Smooth muscle cell (in vitro differentiated cells): ENCODE measurements around the gene MAPK9. TPM values are rescaled to one million over a fixed set of nuclear protein-coding genes. Genes with fewer than 3 reads are reported as not detected.

Experiments
- DNase-seq: peaks from one replicate; lab custom pipeline; 2025; ENCODE audit not compliant: unreplicated experiment; lab: John Stamatoyannopoulos, UW
- H2AFZ ChIP-seq: fragments of 200-600 bp; sonication (generic); 2 replicates; pipeline ENCODE4 v1.6.0; 2016; ENCODE audit warnings: antibody characterized with exemption, low read depth, mild to moderate bottlenecking
- H3F3A ChIP-seq: fragments of 200-600 bp; sonication (generic); 2 replicates; pipeline ENCODE4 v1.6.0; 2017; ENCODE audit warnings: antibody characterized with exemption, low read depth
- H3K27ac ChIP-seq: fragments of 200-600 bp; sonication (generic); 2 replicates; pipeline ENCODE4 v1.5.1; 2016; ENCODE audit warnings: low read depth, mild to moderate bottlenecking
- H3K27me3 ChIP-seq: fragments of 200-600 bp; sonication (generic); 2 replicates; pipeline ENCODE4 v1.6.1; 2016; ENCODE audit warnings: low read depth, mild to moderate bottlenecking
- H3K36me3 ChIP-seq: fragments of 200-600 bp; sonication (generic); 2 replicates; pipeline ENCODE4 v1.5.1; 2016; ENCODE audit warnings: low read depth
- H3K4me1 ChIP-seq: fragments of 200-600 bp; sonication (generic); 2 replicates; pipeline ENCODE4 v1.5.1; 2016; ENCODE audit warnings: low read depth
- H3K4me2 ChIP-seq: fragments of 200-600 bp; sonication (generic); 2 replicates; pipeline ENCODE4 v1.6.0; 2016; ENCODE audit warnings: mild to moderate bottlenecking
- H3K4me3 ChIP-seq: fragments of 200-600 bp; sonication (generic); 2 replicates; pipeline ENCODE4 v1.5.1; 2016; ENCODE audit warnings: mild to moderate bottlenecking
- H3K79me2 ChIP-seq: fragments of 200-600 bp; sonication (generic); 2 replicates; pipeline ENCODE4 v1.6.0; 2016; ENCODE audit warnings: low read depth, mild to moderate bottlenecking
- H3K9ac ChIP-seq: fragments of 200-600 bp; sonication (generic); 2 replicates; pipeline ENCODE4 v1.6.0; 2016; ENCODE audit warnings: low read depth
- H3K9me3 ChIP-seq: fragments of 200-600 bp; sonication (generic); replicated peaks from 2 replicates; pipeline ENCODE4 v1.5.1; 2016; ENCODE audit warnings: low read depth
- H4K20me1 ChIP-seq: fragments of 200-600 bp; sonication (generic); 2 replicates; pipeline ENCODE4 v1.6.0; 2016; ENCODE audit warnings: low read depth
- WGBS: methylation state at CpG from one replicate; pipeline ENCODE4 v1.1.7; 2016; ENCODE audit warnings: low lambda C conversion rate; 5-methylcytosine and 5-hydroxymethylcytosine counted together
- polyA plus RNA-seq: library from polyadenylated mRNA; unstranded; fragments of >200 nt; fragmentation: Nextera tagmentation; extraction: Ambion mirVana; gene quantifications from 2 replicates; pipeline ENCODE4 v1.2.1, GENCODE V29; 2016
- total RNA-seq: library from RNA; depleted of rRNA; stranded (reverse); fragments of >200 nt; gene quantifications from 2 replicates; pipeline ENCODE4 v1.2.3, GENCODE V29; 2014
- TF ChIP-seq, protein P1 (sequence below): fragments of 200-600 bp; sonication (generic); IDR thresholded peaks from 2 replicates; pipeline ENCODE4 v1.5.1; 2017; ENCODE audit warnings: borderline replicate concordance, mild to moderate bottlenecking, antibody characterized with exemption; ENCODE audit not compliant: insufficient read depth, poor library complexity, severe bottlenecking

MAPK9 gene
- total and polyA plus RNA-seq, 2 experiments from 2014 or later, result 34.8 to 40.9 TPM

- H3K4me2 ChIP-seq, result no peak overlapping the region
- TF ChIP-seq, protein P1, sequence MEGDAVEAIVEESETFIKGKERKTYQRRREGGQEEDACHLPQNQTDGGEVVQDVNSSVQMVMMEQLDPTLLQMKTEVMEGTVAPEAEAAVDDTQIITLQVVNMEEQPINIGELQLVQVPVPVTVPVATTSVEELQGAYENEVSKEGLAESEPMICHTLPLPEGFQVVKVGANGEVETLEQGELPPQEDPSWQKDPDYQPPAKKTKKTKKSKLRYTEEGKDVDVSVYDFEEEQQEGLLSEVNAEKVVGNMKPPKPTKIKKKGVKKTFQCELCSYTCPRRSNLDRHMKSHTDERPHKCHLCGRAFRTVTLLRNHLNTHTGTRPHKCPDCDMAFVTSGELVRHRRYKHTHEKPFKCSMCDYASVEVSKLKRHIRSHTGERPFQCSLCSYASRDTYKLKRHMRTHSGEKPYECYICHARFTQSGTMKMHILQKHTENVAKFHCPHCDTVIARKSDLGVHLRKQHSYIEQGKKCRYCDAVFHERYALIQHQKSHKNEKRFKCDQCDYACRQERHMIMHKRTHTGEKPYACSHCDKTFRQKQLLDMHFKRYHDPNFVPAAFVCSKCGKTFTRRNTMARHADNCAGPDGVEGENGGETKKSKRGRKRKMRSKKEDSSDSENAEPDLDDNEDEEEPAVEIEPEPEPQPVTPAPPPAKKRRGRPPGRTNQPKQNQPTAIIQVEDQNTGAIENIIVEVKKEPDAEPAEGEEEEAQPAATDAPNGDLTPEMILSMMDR, result no peak
- H3K79me2 ChIP-seq, result no peaks in the 10 kb centered on the region
- no peaks in the 10 kb centered on the region for H3F3A ChIP-seq
- WGBS, result 82% methylated on average over 2 of the region's 2 CpGs
- H3K4me1 ChIP-seq, result no peaks in the 10 kb centered on the region
- DNase-seq, result no peak
- H3K27me3 ChIP-seq, result no peaks in the 10 kb centered on the region
- no peaks in the 10 kb centered on the region for H4K20me1 ChIP-seq
- no peak overlapping the region for H3K4me3 ChIP-seq
- no peaks in the 10 kb centered on the region for H3K36me3 ChIP-seq
- no peak overlapping the region for H3K27ac ChIP-seq
- H3K9ac ChIP-seq, result no peak overlapping the region
- H2AFZ ChIP-seq, result no peak overlapping the region
- no peaks in the 10 kb centered on the region for H3K9me3 ChIP-seq
These were observed 104.1 kb downstream of the MAPK9 start for GRCh38 chr5:180187767-180188166.

Other genes with a start within 250 kb of the MAPK9 start
- 32.4 and 43.8 TPM in 2 replicates for gene RNF130, start 220.3 kb downstream of the MAPK9 start, total RNA-seq
- 32.1 and 37.5 TPM in 2 replicates for gene RNF130, start 220.3 kb downstream of the MAPK9 start, polyA plus RNA-seq
- gene RASGEF1C, start 82.9 kb downstream of the MAPK9 start, total RNA-seq, result 0.81 TPM in 1 of 2 replicates, not detected in the other
- 0.14 and 0.25 TPM in 2 replicates for gene RASGEF1C, start 82.9 kb downstream of the MAPK9 start, polyA plus RNA-seq
- gene GFPT2, start 61.3 kb upstream of the MAPK9 start, total RNA-seq, result 137 and 168 TPM in 2 replicates
- 163 and 243 TPM in 2 replicates for gene GFPT2, start 61.3 kb upstream of the MAPK9 start, polyA plus RNA-seq
- gene CNOT6, start 202.3 kb upstream of the MAPK9 start, total RNA-seq, result 19.1 and 19.7 TPM in 2 replicates
- gene CNOT6, start 202.3 kb upstream of the MAPK9 start, polyA plus RNA-seq, result 6.2 and 6.6 TPM in 2 replicates